Activated CD8-positive, alpha-beta memory T cell treated with anti-CD3 and anti-CD28 coated beads, Interleukin-2, amount 50 U/mL, for 24 hours (primary cell): ENCODE measurements around the gene ATF3.
A peak's percentile ranks its signal among the peaks of the same experiment; 100 is the strongest.
"Not testable (repeated sequence)": the region's sequence is repeated elsewhere in the genome, so short reads cannot be mapped to it uniquely, and the experiment has no call there.

Experiments used
- DNase-seq: peaks from one replicate; pipeline ENCODE4 v3.0.0-alpha.2; 2020; ENCODE audit errors: extremely low read depth

ATF3 gene

GRCh38 chr1:212651521-212651920 lies 43.0 kb downstream of the ATF3 start:
- no peak for DNase-seq

- no peak for DNase-seq
These were observed 43.4 kb downstream of the ATF3 start for GRCh38 chr1:212651977-212652376.

- no peak for DNase-seq
These were observed 44.0 kb downstream of the ATF3 start for GRCh38 chr1:212652609-212653008.

- DNase-seq = no peak
These were observed 47.3 kb downstream of the ATF3 start for GRCh38 chr1:212655668-212656440.

- no peak for DNase-seq
These were observed 48.2 kb downstream of the ATF3 start for GRCh38 chr1:212656730-212657129.

GRCh38 chr1:212658250-212658649 lies 49.7 kb downstream of the ATF3 start:
- DNase-seq = not testable (repeated sequence)

GRCh38 chr1:212664409-212665199 lies 56.0 kb downstream of the ATF3 start:
- no peak for DNase-seq

- peak; percentile 51 for DNase-seq
These were observed 56.9 kb downstream of the ATF3 start for GRCh38 chr1:212665241-212666115.

- no peak for DNase-seq
These were observed 57.7 kb downstream of the ATF3 start for GRCh38 chr1:212666116-212666775.

GRCh38 chr1:212667223-212668139 lies 58.9 kb downstream of the ATF3 start:
- no peak for DNase-seq

- DNase-seq = no peak
These were observed 59.9 kb downstream of the ATF3 start for GRCh38 chr1:212668477-212668876.

GRCh38 chr1:212669102-212669501 lies 60.5 kb downstream of the ATF3 start:
- DNase-seq = no peak

- DNase-seq = no peak
These were observed 61.0 kb downstream of the ATF3 start for GRCh38 chr1:212669600-212669999.

GRCh38 chr1:212670301-212670700 lies 61.7 kb downstream of the ATF3 start:
- no peak for DNase-seq
